Stimulated activated CD4-positive, alpha-beta T cell treated with anti-CD3 and anti-CD28 coated beads, Interleukin-2, amount 100 ng/mL, for 24 hours (primary cell): ENCODE measurements around the gene OR9A2.

Experiments
- DNase-seq, 2 donors: peaks; one replicate each; pipeline ENCODE4 v3.0.0-alpha.2; 2020

OR9A2 gene

GRCh38 chr7:143027032-143027431 lies at the start of gene OR9A2:
Gene OR9A2 (minus strand): TSS chr7:143027132. CDS start chr7:143027132, 0 bp downstream.
- DNase-seq = no peak

GRCh38 chr7:143074141-143074540 lies 47.2 kb upstream of the OR9A2 start:
- DNase-seq = no peak

- DNase-seq = no peak
Measured at GRCh38 chr7:143073556-143073955, 46.6 kb upstream of the OR9A2 start.

GRCh38 chr7:143069912-143070500 lies 43.1 kb upstream of the OR9A2 start:
- no peak for DNase-seq

GRCh38 chr7:143068446-143068845 lies 41.5 kb upstream of the OR9A2 start:
- no peak for DNase-seq

- no peak for DNase-seq
Measured at GRCh38 chr7:143063741-143064140, 36.8 kb upstream of the OR9A2 start.

- no peak for DNase-seq
Measured at GRCh38 chr7:143055754-143056153, 28.8 kb upstream of the OR9A2 start.

GRCh38 chr7:143054621-143055020 lies 27.7 kb upstream of the OR9A2 start:
- DNase-seq = no peak

- DNase-seq = no peak
Measured at GRCh38 chr7:143052041-143052440, 25.1 kb upstream of the OR9A2 start, which contains the start of gene OR6V1. Gene OR6V1 (plus strand): TSS chr7:143052341. CDS start chr7:143052341, 0 bp downstream.

GRCh38 chr7:143050931-143051330 lies 24.0 kb upstream of the OR9A2 start:
- DNase-seq = no peak

- DNase-seq = no peak
Measured at GRCh38 chr7:143049362-143049761, 22.4 kb upstream of the OR9A2 start.

GRCh38 chr7:143048827-143049226 lies 21.9 kb upstream of the OR9A2 start:
- no peak for DNase-seq

GRCh38 chr7:143047326-143047725 lies 20.4 kb upstream of the OR9A2 start:
- DNase-seq = no peak

- DNase-seq = no peak
Measured at GRCh38 chr7:143046426-143046851, 19.5 kb upstream of the OR9A2 start.

GRCh38 chr7:143043391-143043790 lies 16.5 kb upstream of the OR9A2 start:
- no peak for DNase-seq

- no peak for DNase-seq
Measured at GRCh38 chr7:143042790-143043271, 15.9 kb upstream of the OR9A2 start.

GRCh38 chr7:143042159-143042789 lies 15.3 kb upstream of the OR9A2 start:
- no peak for DNase-seq

GRCh38 chr7:143041346-143041745 lies 14.4 kb upstream of the OR9A2 start:
- no peak for DNase-seq

- no peak for DNase-seq
Measured at GRCh38 chr7:143040209-143040715, 13.3 kb upstream of the OR9A2 start.

- DNase-seq = no peak
Measured at GRCh38 chr7:143038635-143039034, 11.7 kb upstream of the OR9A2 start.

- DNase-seq = no peak
Measured at GRCh38 chr7:143027683-143028082, 751 bp upstream of the OR9A2 start.

- no peak for DNase-seq
Measured at GRCh38 chr7:143025371-143025770, 1.6 kb downstream of the OR9A2 start.

GRCh38 chr7:143023047-143023446 lies 3.9 kb downstream of the OR9A2 start:
- no peak for DNase-seq

- no peak for DNase-seq
Measured at GRCh38 chr7:143018931-143019330, 8.0 kb downstream of the OR9A2 start.
